Activated CD4-positive, alpha-beta T cell treated with anti-CD3 and anti-CD28 coated beads, Interleukin-2, amount 50 U/mL, for 16 hours (primary cell): ENCODE measurements around the gene COMT.

ENCODE experiments used
- DNase-seq: peaks from one replicate; pipeline ENCODE4 v3.0.0-alpha.2; 2020

Gene COMT

GRCh38 chr22:19997561-19998231, 56.1 kb downstream of the COMT start:
- DNase-seq = no peak

- DNase-seq = no peak
These were observed 56.8 kb downstream of the COMT start for GRCh38 chr22:19998232-19998951.

- DNase-seq = no peak
These were observed 57.6 kb downstream of the COMT start for GRCh38 chr22:19998991-19999820.

DNA sequence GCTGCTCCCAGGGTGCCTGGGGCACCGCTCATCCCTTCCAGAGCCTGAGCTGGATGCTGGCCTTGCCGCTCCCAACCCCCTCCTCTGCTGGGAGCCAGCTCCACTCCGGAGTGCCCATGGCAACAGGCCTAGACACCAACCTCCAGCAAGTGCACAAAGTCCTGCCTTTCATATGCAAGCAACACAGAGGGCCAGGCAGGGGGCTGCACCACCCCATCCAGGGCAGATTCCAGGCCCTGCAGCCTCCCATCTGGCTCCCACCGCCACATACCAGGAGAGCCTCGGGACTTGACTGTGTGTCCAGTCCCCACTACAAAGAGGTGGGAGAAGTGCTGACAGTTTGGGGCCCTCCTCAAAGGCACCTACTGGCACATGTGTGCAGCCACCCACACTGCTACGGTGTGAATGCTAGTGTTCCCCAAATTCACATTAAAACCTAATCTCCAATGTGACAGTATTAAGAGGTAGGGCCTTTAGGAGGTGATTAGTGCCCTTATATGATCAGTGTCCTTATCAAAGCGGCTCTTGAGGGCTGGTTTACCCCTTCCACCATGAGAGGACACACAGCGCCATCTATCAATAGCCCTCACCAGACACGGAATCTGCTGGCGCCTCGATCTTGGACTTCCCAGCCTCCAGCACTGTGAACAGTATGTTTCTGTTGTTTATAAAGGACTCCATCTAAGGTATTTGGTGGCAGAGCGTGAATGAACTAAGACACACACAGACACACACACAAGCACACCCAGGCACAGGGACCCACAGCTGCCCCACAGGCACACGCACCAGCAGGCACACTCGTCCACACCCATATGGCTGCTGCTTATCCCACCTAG, 58.9 kb downstream of the COMT start:
- DNase-seq = no peak

DNA sequence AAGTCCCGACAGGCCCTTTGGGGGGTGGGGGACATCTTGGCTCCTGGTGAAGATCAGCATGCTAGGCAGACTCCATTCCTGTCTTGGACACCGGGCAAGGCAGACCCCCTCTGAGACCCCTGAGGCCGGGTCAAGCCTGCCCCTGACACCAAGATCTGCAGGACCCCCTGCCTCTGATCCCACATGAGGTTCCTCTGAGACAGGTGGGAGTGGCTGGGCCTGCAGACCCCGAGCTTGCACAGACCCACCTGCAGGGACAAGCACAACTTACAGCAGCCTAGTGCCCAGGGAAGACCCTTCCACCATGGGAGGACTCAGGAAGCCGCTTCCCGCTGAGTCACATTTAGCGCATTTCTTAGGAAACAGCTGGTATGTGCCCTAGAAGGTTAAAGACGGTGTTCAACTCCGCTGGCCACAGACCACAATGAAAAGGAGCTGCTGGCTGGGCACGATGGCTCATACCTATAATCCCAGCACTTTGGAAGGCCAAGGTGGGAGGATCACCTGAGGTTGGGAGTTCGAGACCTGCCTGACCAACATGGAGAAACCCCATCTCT, 59.6 kb downstream of the COMT start:
- no peak for DNase-seq

- DNase-seq = no peak
These were observed 60.6 kb downstream of the COMT start for GRCh38 chr22:20002128-20002527.

GRCh38 chr22:20002636-20003035, 61.1 kb downstream of the COMT start:
- no peak for DNase-seq

DNA sequence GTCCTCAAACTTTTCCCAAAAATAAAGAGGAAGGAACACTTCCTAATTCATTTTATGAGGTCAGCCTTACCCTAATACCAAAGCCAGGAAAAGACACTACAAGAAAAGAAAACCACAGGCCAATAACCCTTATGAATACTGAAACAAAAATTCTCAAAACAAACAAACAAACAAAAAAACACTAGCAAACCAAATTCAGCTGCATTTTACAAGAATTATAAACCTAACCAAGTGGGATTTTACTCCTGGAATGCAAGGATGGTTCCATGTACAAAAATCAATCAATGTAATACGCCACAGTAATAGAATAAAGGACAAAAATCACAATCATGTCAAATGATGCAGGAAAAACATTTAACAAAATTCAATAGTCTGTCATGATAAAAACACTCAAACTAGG, 61.7 kb downstream of the COMT start:
- no peak for DNase-seq

DNA sequence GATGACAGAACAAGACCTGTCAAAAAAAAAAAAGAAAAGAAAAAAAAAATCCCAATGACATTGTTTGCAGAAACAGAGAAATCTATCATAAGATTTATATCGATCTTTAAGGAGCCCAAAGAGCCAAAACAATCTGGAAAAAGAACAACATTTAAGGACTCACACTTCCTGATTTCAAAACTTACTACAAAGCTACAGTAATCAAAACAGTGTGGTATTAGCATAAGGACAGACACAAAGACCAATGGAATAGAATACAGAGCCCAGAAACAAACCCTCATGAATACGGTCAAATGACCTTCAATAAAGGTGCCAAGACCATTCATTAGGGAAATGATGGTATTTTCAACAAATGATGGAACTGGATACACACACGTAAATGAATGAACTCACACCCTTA, 62.9 kb downstream of the COMT start:
- DNase-seq = no peak

DNA sequence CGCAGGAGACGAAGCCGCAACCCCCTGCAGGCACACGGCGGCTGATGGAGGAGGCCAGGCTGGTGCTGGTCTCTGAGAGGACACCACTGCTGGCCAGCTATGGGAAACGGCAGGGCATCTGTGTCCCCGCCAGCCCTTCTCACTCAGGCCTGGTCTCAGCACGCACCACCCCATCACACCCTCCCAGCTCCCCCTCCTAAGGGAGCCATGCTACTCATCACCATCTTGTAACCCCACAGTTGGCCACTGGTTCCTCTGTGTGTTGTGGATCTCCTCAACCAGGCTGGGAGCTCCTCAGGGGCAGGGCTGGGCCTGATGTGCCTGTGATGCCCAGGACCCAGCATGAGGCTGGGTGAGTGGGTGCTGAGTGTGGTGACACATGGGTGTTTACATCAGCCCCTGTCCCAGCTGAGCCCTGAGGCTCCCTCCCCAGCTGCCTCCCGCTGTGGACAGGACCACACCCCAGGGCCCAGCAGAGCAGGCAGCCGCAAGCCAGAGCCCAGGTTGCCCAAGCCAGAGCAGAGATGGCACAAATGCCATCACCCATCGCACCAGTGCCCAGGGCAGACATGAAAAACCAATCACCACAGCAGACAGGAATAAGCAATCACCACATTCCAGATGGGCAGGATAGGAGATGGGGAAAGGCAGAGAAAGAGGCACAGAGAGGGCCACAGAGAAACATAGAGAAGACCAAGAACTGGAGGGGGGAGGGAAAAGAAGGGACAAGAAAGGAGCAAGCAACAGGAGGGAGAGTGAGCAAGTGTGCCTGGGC, 66.8 kb downstream of the COMT start:
- no peak for DNase-seq

GRCh38 chr22:20009018-20009491, 67.5 kb downstream of the COMT start:
- no peak for DNase-seq

DNA sequence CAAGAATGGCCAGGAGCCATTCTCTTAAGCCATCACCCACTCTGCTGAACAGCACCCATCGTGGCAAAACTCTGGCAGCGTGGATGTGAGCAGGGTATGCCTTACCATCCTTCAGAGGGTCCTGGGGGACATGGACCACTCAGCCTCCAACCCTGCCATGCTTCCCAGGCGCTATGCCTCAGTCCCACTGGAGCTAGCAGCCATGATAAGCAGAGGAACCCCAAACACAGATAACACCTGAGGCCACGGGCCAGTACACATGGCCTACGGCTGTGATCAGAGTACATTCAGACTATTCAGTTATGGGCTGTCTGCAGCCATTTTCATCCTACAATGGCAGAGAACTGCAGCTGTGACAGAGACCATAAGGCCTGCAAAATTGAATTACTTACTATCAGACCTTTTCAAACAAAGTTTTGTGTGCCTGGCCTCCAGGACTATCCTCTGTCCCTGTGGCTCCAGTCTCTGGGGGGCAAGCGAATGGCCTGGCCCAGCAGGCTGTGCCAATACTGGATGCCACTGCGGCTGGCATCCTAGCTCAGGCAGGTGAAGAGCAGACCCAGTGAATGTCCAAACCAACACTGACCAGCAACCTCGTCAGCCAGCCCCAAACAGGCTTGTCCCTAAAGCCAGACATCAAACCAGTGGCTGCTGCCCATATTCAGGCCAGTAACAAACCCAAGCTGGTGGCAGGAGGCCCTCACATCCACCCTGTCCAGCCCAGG, 68.2 kb downstream of the COMT start:
- DNase-seq = no peak

DNA sequence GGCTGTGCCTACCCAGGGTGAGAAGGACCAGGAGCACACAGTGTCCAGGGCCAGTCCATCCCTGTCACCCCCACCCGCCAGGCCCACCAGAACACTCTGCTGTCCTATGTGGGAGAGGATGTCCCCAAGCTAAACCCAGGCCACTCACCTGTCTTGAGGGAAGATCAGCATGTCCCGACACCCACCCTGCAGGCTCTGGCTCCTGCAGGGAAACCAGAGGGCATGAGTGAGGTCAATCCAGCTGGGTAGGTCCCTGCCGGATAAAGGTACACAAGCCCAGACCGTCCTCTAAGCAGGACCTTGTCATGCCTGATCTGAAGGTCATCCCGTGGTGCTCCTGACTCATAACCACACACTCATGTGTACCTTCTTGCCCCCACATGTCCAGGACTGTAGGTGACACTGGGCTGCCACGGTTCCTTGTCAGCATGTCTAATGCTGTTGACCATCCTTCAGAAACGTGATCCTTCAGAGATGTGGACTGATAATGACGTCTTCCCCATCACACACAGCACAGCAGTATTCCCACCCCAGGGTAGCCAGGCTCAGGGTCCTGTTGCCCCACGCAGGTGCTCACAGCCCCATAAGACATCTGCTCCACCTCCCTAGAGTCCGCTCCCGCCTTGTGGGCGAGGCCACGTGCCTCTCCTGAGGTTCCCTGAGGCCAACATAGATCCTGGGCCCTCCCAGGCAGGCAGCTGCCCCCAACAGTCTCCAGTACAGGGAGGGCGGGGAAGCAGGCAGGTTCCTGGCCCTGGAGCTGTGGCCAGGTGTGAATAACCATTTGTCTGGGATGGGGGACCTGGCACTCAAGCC, 68.9 kb downstream of the COMT start:
- DNase-seq = no peak

DNA sequence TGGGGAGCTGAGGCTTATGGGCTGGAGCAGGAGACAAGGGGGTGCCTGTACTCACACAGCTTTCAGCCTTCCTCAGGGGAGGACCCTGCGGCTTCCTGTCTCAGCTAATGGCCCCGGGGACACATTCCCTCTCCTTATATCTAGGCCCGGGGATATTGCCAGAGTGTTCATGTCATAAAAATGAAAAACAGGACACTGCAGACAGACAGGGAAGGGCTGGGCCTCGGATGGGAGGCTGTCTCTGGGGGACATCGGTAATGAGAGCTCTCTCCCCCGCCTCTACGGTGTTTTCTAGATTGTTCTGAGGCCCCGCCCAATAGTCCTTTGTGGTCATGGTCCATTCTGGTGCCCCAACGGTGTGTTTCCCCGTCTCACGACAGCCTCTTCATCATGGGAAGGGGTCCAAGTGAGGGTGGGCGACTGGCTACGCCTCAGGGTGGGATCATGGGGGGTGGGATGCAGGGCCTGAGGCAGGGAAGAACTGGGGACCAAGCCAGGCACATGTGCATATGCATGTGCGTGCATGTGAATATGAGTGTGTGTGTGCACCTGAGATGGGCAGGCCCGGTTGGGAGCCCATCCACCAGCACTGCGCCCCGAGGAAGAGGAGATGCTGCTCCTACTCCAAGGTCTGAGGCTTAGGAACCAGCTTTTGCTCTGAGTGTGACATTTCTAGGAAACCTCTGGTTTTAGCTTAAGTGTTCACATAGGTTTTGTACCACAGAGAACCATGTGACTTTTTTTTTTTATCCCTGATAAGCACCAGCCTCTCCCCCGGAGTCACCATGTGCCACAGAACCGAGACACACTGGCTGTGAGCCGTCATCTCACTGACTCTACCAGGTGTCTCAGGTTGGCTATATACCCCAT, 69.8 kb downstream of the COMT start:
- no peak for DNase-seq

- DNase-seq = no peak
These were observed 70.6 kb downstream of the COMT start for GRCh38 chr22:20011993-20012740.

DNA sequence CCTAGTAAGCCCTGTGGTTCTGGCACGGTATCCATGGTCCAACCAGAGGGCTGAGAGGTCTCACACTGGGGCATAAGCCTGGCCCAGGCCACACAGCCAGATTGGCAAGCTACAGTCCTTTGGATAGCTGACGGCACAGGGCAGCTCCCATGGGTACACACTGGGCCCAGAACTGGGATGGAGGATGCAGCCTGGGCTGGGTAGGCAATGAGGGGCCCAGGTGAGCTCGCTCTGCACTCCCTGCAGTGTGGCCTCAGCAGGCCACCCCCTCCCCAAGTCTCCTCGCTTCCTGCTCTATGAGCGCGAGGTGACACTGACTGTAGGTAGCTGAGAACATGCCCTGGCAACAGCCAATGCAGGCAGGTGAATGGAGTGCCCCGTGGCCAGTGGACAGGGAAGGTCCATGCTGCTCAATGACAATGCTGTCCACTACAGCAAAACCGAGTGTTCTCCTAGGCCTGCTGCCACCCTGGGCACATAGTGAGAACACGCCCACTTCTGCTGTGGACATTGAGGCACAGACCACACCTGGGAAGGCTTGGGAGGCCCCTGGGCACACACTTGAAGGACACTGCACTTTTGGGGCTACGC, 71.3 kb downstream of the COMT start:
- DNase-seq = no peak

DNA sequence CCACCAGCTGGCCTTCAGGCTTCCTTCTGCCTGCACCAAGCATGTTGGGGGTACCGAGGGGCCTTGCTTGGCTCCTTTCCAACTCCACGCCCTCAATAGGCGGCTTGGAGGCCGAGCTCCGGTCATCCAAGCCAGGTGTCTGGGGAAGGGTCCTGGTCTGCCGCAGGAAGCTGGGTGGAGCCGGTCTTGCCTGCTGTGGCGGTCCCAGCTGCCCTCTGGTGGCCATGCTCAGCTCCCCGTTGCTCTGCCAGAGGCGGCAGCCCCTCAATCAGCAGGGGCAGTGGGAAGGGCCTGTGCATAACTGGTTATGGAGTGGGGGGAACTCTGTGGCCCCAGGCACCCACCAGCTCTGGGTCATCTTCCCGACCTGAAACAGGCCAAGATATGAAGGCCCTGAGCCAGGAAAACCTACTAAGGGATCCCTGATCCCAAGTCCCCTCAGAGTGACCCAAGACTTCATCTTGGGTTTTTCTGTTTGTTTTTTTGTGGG, 71.9 kb downstream of the COMT start:
- DNase-seq = no peak
